HG02623 (cell line): Measurements from ENCODE around the gene HEATR3.
"Not testable (repeated sequence)": the region's sequence is repeated elsewhere in the genome, so short reads cannot be mapped to it uniquely, and the experiment has no call there.

Experiments
- ATAC-seq: cut with Tn5 transposase; IDR thresholded peaks from one replicate; pipeline ENCODE4 v1.9.1; 2021; ENCODE audit warnings: moderate library complexity; ENCODE audit not compliant: unreplicated experiment

HEATR3 gene

DNA sequence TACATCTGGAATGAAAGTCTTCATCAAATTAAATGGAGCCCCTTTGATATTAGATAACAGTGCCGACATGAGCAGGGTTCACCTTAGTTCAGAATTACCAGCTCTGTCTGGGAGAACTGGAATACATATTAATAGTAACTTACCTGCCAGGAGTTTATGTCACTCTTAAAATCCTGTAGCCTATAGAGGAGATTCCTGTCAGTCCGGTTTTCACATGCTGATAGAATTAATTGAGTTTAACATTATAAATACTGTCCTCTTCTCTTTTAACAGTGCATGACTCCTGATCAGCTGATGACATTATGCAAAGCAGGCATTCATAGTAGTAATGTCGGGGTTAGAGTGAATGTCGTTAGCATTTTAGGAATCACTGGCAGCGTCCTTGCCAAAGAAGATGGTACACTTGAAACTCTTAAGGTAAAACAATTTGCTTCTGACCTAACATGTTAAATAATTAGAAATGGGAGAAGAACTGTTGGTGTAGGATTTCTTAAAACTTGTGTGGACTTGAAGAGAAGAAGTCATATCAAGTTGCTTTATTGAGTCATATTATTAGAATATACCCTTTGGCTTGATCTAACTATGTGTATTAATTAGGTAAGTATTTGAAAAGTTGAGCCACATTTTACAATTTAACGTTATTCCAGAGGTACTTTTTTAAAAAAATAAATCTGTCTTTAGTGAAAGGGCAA lies 34.3 kb downstream of the HEATR3 start:
- no peak for ATAC-seq

DNA sequence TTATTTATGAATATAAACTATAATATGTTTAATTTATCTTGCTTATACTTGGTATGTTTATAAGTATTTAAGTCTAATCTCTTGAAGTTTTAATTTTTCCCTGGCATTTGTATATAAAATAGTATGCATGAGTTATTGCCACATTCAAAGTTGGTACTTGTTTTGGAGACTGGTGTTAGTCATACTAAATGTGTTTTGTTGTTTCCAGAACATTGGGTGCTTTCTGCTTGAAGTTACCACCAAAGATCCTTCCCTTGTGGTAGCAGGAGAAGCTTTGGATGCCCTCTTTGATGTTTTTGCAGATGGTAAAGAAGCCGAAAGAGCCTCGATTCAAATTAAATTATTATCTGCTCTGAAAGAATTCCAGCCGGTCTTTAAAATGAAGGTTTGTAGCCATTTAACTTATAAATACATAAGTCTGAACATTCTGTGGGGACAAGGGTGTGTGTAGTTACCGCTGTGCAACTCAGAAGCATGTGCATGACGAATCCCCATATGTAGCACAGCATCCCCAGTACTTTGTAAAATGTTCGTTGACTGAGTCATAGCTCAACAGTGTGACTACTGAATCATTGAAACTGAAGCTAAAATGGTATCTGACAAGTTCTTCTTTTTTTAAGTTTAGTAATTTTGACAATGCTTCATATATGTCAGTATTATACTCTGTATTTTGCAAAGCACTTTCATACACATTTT lies 36.4 kb downstream of the HEATR3 start:
- ATAC-seq, result no peak

DNA sequence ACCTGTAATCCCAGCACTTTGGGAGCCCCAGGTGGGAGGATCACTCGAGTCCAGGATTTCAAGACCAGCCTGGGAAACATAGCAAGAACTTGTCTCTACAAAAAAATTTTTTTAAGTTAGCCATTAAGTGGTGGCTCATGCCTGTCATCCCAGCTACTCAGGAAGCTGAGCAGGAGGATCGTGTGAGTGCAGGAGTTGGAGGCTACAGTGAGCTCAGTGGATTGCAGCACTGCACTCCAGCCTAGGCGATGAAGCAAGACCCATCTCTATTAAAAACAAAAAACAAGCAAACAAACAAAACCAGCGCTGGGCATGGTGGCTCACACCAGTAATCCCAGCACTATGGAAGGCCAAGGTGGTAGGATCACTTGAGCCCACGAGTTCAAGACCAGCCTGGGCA lies 38.0 kb downstream of the HEATR3 start:
- ATAC-seq, result no peak

DNA sequence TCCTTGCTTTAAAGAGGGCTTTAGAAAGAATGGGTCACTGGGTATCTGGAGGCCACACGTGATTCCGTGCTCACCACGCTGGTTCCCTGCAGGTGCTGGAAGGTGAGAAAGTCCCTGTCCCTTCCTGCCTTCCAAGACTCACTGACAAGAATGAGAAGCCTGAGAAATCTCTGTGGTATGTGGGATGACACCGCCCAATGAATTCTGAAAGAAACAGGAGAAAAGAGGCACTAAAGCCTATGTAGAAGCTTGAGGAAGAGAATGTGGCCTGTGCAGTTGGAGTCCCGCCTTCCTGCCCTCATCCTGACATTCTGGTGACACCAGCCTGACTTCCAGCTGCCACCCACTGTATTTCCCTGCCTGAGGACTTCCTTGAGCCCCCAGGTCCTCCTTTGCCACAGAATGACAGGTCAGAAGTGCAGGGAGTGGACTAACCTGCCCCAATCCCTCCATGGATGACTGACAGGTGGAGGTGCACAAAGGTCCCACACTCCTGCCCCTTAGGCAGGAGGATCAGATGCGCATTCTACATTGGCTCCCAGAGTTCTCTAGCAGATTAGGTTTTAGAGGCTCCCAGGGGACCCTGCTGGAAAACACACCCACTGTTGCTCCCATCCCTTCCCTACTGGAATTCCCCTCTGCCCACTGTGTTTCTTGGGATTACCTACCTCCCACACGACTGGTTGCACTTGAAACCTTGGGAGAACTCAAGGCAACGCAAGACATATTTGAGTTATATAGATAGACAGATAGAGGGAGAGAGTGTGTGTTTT lies 48.8 kb downstream of the HEATR3 start:
- ATAC-seq, result no peak

DNA sequence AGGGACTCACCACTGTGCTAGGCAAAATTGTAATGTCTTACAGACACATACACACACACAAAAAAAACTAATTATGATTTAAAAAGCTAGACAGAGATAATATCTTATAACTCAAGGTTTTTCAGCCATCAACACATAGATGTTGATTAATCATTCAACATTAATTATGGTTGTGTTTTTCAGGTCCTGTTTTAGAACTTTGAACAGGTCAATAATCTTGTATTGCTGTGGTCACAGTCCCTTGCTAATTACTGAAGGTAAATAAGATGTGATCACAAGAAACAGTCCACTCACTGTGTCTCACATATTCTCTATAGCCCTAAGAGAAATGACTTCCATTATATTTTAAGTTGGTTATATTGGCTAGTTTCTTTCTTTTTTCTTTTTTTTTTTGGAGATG lies 54.9 kb downstream of the HEATR3 start:
- ATAC-seq, result no peak

DNA sequence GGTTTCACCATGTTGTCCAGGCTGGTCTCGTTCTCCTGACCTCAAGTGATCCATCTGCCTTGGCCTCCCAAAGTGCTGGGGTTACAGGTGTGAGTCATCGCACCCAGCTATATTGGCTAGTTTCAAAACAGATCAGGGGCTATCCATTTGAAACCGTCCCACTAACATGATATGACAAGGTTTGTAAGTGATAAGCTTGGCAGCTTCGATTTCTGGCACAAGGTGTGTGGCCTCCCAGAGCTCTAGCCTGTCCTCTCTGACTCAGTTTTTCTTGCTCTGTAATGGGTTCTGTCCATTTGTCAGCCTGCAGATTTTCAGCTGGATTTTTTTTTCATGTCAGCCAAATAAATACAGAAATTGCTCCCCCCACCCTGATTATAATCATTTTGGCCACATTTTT lies 55.5 kb downstream of the HEATR3 start:
- no peak for ATAC-seq

DNA sequence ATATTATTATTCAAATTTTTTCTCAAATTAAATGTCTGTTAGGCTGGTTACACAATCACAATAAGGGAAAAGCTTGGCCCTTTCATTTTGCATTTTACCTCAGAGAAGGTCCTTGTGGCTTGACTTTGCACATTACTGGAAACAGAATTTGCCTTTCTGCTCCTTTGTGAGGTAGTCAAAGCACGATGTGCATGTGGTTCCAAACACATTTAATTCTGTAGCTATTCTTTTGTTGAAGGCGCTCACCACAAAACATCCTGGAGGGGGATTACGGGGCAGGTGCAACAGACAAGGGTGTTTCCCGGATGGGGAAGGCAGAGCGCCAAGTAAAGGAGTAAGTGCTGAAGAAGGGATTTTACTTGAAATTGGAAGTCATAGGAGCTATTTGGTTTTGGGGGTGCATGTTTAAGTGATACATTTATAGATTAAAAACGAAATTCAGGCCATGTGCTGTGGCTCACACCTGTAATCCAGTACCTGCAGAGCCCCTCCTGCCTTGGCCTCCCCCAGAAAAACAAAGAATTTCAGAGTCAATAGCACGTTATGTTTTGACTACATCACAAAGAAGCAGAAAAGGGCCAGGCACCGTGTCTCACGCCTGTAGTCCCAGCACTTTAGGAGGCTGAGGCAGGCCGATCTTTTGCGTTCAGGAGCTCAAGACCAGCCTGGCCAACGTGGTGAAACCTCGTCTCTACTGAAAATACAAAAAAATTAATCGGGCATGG lies 56.1 kb downstream of the HEATR3 start:
- ATAC-seq, result peak; percentile 71

DNA sequence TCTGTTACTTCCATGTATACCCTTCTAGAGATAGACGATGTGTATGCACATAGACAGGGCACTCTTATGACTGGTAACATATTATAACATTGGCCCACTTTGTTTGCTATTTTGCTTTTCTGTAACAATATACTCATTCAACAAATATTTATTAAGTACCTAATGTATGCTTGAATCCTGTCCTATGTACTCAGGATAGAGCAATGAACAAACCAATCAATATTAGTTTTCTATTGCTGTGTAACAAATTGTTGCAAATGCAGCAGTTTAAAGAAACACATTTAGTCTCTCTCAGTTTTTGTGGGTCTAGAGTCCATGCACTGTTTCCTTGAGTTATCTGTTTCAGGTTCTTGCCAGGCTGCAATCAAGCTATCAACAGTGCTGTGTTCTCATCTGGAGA lies 57.6 kb downstream of the HEATR3 start:
- no peak for ATAC-seq

DNA sequence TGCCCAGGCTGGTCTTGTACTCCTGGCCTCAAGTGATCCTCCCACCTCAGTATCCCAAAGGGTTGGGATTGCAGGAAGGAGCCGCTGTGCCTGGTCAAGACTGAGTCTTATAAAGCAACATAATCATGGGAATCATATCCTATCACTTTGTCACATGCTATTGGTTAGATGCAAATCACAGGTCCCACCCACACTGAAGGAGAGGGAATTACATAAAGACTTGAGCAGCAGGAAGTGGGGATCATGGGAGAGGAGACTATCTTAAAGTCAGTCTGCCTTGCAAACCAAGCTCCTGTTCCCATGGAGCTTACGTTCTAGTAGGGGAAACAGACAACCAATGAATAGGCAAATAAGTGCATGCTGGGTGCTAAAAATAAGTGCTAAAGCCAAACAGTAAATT lies 59.0 kb downstream of the HEATR3 start:
- ATAC-seq, result no peak

DNA sequence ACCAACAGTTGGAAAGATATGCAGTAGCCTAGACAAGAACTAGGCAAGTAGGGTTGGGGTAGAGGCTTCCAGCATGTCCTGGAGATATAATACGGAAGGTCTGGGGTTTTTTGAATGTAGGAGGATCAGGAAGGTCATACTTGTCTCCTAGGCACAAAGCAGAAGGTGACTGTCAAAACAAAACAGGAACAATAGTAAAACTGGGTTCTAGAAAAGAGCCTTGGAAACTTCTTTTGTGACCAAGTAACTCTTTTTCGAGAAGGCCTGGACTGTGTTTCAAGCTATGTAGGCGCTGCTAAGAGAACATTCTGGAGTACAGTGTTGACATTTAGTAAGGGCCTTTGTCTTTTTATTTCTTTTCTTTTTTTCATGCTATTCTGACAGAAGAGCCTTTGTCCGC lies 60.4 kb downstream of the HEATR3 start:
- no peak for ATAC-seq

DNA sequence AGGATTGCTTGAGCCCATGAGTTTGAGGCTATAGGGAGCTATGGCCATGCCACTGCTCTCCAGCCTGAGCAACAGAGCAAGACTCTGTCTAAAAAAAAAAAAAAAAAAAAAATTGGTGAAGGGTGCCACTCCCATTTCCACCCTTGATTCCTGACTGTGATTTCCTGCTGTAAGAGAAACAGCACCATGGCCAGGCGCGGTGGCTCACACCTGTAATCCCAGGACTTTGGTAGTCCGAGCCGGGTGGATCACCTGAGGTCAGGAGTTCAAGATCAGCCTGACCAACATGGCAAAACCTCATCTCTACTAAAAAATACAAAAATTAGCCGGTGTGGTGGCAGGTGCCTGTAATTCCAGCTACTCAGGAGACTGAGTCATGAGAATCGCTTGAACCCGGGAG lies 66.8 kb downstream of the HEATR3 start:
- ATAC-seq, result not testable (repeated sequence)

DNA sequence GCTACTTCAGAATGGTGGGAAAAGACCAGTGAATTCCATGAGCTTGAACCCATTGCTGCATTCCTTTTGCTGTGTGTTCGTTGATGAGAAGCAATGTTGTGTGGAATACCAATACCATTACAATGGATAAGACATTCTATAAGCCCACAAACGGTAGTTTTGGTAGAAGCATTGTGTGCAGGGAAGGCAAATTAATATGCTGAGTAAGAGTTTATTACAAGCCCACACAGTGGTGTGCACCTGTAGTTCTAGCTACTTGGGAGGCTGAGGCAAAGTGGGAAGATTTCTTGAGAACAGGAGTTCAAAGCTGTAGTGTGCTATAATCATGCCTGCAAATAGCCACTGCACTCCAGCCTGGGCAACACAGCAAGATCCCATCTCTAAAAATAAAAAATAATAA lies 67.4 kb downstream of the HEATR3 start:
- ATAC-seq, result no peak

DNA sequence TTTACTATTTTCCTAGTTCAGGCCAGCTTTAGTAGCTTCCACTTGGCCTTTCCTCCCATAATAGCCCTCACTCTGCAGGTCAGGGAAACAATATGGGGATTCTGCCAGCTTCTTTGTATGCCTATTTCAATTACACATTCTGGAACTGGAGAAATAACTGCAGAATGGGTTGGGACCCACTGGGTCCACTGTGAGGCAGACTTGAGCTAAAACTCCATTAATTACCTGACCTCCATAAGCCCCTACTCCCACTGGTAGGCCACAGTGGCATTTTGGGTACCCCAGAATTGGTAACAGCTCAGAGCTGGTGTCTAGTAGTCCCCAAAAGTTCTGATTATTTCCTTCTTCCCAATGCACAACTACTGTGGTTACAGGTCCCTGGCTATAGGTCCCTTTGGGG lies 70.6 kb downstream of the HEATR3 start:
- ATAC-seq, result no peak

DNA sequence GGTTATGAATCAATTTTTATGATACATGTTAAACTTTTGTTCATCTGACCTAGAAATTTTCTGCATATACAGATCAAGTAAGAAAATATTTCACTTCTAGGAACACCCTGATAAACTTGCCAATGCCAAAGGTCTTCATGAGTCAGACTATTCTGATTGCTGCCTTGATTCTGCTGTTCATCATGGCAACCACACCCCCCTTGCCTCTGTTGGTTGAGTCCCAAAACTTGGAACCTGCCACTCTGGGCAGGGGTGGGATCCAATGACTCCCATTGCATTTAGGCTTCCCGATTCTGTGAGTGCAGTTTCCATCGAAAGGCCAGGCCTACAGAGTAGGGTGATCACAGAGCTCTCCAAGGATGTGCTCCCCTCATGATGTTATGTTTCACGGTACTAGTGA lies 71.5 kb downstream of the HEATR3 start:
- no peak for ATAC-seq

DNA sequence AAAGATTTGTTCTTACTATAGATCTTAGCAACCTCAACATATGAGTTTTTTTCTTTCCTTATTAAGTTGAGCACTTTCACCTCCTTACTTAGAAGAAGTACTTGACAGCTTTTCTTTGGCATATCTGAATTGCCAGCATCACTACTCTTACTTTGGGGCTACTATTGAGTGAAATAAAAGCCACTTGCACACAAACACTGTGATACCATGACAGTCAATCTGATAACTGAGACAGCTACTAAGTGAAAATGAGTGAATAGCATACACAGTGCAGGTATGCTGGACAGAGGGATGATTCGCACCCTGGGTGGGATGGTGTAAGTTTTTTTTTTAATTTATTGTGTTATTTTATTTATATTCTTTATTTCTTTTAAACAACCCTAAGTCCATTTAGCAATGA lies 73.8 kb downstream of the HEATR3 start:
- no peak for ATAC-seq

DNA sequence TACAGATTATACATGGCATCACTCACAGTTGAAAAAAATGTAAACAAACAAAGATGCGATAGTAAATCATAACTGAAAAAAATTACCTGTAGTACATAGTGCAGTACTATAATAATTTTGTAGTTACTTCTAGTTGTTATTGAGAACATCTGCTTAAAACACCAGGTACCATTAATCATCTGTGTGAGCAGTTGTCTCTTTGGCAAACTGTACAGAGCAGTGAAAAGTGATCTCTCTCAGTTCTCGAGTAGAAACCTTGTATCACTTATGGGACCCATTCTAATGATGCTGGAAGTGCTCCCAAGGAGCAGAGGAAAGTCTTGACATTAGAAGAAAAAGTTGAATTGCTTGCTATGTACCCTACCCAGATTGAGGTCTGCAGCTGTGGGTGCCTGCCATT lies 78.4 kb downstream of the HEATR3 start:
- no peak for ATAC-seq

DNA sequence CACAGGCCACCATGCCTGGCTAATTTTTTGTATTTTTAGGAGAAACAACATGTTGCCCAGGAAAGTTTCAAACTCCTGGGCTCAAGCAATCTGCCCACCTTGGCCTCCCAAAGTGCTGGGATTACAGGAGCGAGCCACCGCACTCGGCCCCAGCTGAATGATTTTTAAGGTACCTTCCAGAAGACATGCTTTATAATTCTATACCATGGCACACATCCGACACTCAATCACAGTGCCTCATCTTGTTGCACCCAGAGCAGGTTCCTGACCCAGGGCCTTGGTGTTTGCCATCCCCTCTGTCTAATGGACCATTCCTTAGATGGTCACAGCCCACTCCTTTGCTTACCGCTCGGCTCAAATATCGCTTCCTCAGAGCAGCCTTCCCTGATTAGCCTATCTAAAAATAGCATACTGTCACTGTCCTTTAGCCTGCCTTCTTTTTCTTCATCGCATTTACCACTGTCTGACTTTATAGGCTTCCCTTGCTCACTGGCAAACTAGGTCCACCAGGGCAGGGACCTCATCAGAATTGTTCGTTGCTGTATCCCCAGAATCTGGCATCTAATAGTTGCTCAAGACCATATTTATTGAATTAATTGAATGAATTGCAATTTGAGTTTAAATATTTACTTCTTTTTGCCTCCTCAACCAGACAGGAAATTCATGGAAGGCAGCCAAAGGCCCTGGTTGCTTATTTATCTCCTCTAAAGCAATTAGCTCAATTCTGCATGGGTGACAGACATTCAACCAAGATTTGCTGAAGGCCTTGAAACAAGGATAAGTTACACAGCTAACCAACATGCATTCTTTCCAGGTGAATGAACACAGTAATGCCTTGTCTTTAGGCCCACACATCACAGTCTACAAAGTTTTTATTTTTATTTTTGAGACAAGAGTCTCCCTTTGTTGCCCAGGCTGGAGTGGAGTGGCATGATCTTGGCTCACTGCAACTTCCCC lies 81.0 kb downstream of the HEATR3 start:
- ATAC-seq, result no peak

DNA sequence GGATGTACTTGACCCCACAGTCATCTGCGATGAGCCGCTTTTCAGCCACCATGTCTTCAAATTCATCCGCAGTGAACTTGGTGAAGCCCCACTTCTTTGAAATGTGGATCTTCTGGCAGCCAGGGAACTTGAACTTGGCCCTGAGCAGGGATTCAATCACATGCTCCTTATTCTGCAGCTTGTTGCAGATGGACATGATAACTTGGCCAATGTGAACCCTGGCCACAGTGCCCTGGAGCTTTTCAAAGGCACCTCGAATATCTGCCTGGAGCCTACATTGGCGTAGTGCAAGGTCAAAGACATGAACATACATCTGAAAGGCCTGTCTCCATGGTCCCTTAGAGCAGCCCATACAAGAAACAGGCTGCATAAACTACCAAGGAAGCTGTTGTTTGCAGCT lies 85.6 kb downstream of the HEATR3 start:
- ATAC-seq, result no peak

DNA sequence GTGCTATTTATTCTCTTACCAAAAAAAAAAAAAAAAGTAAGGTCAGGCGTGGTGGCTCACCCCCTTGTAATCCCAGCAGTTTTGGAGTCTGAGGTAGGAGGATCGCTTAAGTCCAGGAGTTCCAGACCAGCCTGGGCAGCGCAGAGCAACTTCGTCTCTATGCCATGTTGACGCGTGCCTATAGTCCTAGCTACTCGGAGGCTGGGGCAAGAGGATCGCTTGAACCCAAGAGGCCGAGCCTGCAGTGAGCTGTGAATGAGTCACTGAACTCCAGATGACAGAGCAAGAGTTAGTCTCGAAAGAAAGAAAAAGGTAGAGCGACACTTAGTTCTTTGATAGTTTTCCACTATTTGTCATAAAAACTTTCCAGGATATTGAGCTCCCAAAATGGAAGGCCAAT lies 86.0 kb downstream of the HEATR3 start:
- no peak for ATAC-seq

DNA sequence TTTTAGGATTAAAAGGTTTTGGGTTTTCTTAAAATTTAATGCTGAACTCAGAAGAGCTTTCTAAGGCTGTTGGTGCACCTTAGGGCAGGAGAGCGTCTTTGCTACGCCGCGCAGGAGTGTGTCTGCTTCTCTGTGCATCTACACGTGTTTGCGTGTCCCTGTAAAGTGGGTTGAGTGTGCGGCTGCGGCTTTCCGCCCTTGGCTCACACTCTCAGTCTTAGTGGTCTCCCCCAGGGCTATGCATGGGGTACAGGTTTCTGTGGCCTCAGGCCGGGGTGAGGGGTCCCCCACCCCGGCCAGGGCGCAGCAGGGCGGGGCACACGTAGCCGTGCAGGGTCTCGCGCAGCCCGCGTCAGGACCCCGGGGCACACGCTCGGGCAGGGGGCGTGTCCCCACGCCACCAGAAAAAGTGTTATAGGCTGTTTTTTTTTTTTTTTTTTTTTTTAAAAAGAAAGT lies 86.6 kb downstream of the HEATR3 start:
- ATAC-seq, result peak; percentile 45
